PC-9 (cell line): ENCODE results near the gene NR3C1.

ENCODE experiments used
- CTCF ChIP-seq: fragments of 200-600 bp; sonication (generic); conservative IDR thresholded peaks from 2 replicates; pipeline ENCODE4 v1.6.1; 2017; ENCODE audit warnings: mixed run types, antibody characterized with exemption, mild to moderate bottlenecking, moderate library complexity
- EZH2 ChIP-seq: fragments of 200-600 bp; sonication (generic); IDR thresholded peaks from 2 replicates; pipeline ENCODE4 v1.8.0; 2017; ENCODE audit warnings: antibody characterized with exemption, low read depth

DNA sequence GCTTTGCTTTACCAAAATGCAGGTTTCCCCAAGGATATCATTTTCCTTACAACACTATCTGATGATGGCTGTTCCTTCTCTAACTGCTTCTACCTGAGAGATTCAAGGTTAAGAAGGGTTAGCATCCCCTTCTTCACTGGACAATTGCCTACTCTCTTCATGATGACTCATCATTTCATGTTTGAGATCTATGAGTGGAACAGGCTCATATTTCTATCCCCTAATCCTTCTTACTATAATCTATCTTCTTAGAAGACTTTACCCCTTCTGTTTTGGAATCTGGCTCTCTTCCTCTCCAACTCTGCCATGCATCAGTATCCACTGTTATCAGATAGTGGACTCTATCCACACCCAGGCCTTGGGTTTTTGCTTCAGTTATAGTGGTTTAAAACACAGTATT lies 54.3 kb downstream of the NR3C1 start:
- no peak for TF ChIP-seq CTCF
- no peak for TF ChIP-seq EZH2
